ENCODE data around the gene EXOC4. TPM values are rescaled to one million over a fixed set of nuclear protein-coding genes. Genes with fewer than 3 reads are reported as not detected.

The EXOC4 gene
- total and polyA plus RNA-seq, 2 donors (not counting 3 experiments of a cell fraction or from before 2014, with no cell fraction given): 20.3 to 73.1 TPM

- Histone ChIP-seq H3K27me3 (ENCODE audit: control insufficient read depth in 2 of 2, insufficient read depth in 2 of 2, low read length in 2 of 2) (no peaks in the 10 kb centered on the region), H3K27ac (ENCODE audit: insufficient read depth, low read depth, low read length) (no peak overlapping the region), H3K4me3 (replicated peaks in 1 of 3; ENCODE audit: insufficient read depth in 1 of 3, low read depth in 1 of 3, low read length in 3 of 3) (no peak overlapping the region), H2AFZ (ENCODE audit: low read depth, low read length) (no peak overlapping the region), H3K79me2 (ENCODE audit: control insufficient read depth, insufficient read depth, low read length) (no peaks in the 10 kb centered on the region), H3K4me2 (ENCODE audit: insufficient read depth, low read length) (no peak overlapping the region), H3K9me3 (replicated peaks; ENCODE audit: control insufficient read depth, insufficient read depth, low read length) (no peaks in the 10 kb centered on the region), H3K9me1 (replicated peaks; ENCODE audit: control insufficient read depth, extremely low read depth, insufficient read depth, low read length) (no peaks in the 10 kb centered on the region), H3K36me3 (ENCODE audit: control insufficient read depth in 2 of 2, extremely low read depth in 1 of 2, insufficient read depth in 2 of 2, low read length in 2 of 2) (no peaks in the 10 kb centered on the region), H4K20me1 (replicated peaks; ENCODE audit: control insufficient read depth, extremely low read depth, insufficient read depth, low read length) (no peaks in the 10 kb centered on the region), H3K9ac (replicated peaks; ENCODE audit: extremely low read depth, insufficient read depth, low read length) (no peak overlapping the region), H3K4me1 (ENCODE audit: control insufficient read depth, extremely low read depth, insufficient read depth, low read length) (no peaks in the 10 kb centered on the region)
- CTCF ChIA-PET: no interaction called here
- intact Hi-C loops (cut with micrococcal nuclease): no loop called here
- POLR2A ChIA-PET: interaction anchor here (0.7 kb wide), 1 partner anchor 899 kb away, joined by 5 read pairs; no protein-coding TSS in a partner anchor
- FAIRE-seq (no peak), DNase-seq (ENCODE audit: low read depth, low spot score) (no peak)
- dilution Hi-C loops (cut with MboI; ENCODE audit: extremely low pct_ligation_motif_present, low sequenced_read_pairs): no loop called here
- no TSS peak for BruUV-seq (replicated peaks)
- no peak for TF ChIP-seq POLR2AphosphoS5 (IDR thresholded peaks at IDR 0.05; ENCODE audit: insufficient read depth, low read depth, low read length)
- TF ChIP-seq JUN (IDR thresholded peaks at IDR 0.05; ENCODE audit: borderline replicate concordance, insufficient read depth, insufficient read length, low read depth): no peak
- no peak for TF ChIP-seq MYC (IDR thresholded peaks at IDR 0.05; ENCODE audit: low read depth, low read length)
- no peak for TF ChIP-seq CTCF (IDR thresholded peaks at IDR 0.05; ENCODE audit: extremely low read depth in 1 of 2, insufficient read depth in 1 of 2, low read depth in 1 of 2, low read length in 2 of 2)
- TF ChIP-seq GATA2 (IDR thresholded peaks at IDR 0.05; ENCODE audit: insufficient read depth, insufficient read length, low read depth, low read length): no peak
- no peak for TF ChIP-seq EZH2 (IDR thresholded peaks at IDR 0.05; ENCODE audit: borderline replicate concordance, low read depth, low read length, severe bottlenecking)
- no peak for TF ChIP-seq POLR2A (IDR thresholded peaks at IDR 0.05; ENCODE audit: low read depth, low read length)
- no peak for TF ChIP-seq MAX (IDR thresholded peaks at IDR 0.05; ENCODE audit: insufficient read depth, insufficient read length)
- no peak for TF ChIP-seq FOS (IDR thresholded peaks at IDR 0.05; ENCODE audit: borderline replicate concordance, insufficient read depth, low read length)
These were observed 133.3 kb downstream of the EXOC4 start for GRCh38 chr7:133386205-133386604.
